Activated CD8-positive, alpha-beta memory T cell treated with anti-CD3 and anti-CD28 coated beads for 48 hours (primary cell): ENCODE results near the gene CFP.

Experiments
- DNase-seq, 3 experiments: peaks; one replicate each; pipeline ENCODE4 v3.0.0-alpha.2; 2020; ENCODE audit warnings: low read depth in 2 of 3, low spot score in 2 of 3

CFP gene

DNA sequence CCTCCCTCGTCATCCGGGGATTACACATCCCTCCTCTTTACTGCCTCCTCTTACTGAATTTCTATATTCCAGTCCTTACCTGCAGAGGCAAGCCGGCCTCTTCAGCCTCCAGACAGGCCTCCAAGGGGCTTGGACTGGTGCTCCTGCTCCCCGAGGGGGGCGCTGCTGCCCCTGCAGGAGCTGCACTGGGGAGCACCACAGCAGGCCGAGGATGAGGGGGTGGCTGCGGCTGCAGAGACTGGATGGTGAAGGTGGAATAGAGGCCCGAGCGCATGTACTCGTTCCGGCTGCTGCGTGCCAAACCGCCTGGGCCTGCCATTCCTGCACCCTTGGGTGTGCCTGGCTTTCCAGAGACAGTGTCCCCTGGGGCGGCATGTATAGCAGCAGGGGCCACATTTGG is 9.1 kb upstream of the CFP start:
- no peak for DNase-seq

DNA sequence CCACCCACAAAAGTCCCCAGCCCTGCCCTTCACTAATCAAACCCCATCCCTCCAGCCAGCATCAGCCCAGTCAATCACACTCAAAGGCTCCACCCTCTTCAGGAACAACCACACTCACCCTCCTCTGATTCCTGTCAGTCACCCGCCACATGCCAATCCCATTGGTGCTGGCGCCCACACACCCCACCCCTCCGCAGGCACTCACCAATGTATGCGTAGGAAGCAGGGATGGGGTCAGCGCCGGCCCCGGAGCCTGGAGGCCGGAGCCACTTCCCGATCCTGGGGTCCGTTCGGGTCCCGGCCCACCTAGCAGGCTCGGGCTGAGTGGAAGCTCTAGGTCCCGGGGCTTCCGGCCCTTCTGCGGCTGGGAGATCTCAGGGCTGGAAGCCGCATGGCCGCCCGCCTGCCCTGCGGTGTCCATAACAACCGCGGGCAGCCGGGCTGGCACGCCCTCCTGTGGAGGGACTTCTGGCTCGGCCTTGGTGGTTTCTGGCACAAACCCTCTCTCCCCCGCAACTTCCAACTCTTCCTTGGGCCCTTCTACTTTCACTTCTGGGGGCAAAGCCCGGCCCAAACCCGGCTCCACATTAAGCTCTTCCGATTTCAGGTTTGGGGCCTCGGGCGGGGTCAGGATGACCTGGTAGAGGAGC is 7.9 kb upstream of the CFP start:
- DNase-seq = no peak

DNA sequence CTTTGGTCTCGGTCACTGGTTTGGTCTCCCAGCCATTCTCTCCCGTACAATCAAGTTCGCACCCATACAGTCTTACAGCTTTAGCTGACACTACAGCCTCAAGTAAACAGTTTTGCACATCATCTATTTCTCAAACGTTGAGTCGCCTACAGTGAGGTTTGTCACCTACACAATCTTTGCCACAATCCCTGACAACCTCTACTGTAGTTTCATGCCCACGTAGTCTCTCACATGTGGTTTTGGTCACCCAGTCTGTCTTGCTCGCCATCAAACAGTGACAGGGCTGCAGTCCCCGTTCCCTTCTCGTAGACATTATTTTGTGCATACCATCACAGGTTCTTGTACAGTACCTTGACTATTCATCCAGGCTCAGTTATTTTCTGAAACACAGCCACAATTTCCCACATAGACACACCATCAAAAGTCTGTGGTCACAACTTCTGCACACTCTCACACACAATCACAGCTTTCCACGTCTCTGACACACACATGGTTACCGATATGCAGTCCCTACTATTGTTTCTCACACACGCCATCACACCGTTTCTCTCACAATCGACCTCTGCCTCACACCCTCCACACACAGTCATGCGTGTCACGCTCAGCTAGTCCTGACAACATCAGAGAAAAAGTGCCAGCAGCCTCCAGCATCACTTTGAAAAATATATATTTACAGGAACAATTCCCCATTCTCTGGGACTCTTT is 5.3 kb upstream of the CFP start:
- no peak for DNase-seq

DNA sequence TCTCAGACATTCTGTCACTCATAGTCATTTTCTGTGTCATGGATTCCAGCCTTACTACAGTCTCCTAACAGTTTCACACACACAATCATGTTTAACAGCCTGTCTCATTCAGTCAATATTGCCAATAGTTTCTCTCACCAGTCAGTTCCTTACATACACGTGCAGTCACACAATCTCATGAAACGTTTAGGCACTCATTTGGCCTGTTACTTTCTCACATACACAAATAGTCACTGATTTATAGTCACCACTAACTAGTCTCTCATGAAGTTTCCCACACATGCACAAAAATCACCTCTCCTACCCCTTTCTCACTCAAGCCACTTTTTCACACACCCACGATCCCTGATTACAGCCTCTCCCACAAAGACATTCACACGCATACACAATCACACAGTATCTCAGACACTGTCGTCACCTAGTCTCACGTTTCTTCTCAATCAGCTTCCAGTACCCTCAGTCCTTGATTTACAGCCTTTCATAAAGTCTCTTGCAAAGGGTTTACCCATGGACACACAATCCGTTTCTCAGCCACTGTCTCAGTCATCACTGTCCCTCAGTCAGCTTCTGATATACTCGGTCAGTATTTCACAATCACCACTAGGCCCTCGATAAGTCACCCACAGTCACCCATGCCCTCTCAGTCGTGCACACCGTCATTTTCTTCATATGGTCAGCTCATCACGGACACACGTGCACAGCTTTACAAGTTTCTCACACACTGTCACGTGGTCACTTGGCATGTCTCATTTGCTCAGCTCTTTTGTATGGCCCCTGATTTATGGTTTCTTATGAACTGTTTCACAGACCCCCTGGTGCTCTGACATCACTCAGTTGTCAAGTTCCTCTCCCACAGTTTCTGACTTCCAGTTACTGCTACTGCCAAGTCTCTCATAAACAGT is 4.2 kb upstream of the CFP start:
- DNase-seq = no peak

DNA sequence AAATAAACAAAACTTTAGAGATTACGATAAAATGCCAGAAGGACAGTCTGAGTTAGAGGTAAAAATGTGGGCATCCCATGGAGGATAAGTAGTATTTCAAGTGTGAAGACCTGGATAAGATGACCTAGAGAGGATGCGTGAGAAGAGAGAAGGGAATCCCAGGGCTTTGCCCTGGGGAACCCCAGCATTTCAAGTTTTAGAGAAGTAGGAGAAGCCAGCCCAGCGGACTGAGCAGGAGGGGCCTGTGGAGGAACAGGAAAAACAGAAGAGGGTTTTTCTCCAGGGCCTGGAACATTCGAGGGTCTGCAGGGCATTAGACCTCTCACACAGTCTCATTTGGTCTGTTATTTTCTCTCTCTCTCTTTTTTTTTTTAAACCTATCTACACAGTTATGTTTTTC is 2.9 kb upstream of the CFP start:
- no peak for DNase-seq

DNA sequence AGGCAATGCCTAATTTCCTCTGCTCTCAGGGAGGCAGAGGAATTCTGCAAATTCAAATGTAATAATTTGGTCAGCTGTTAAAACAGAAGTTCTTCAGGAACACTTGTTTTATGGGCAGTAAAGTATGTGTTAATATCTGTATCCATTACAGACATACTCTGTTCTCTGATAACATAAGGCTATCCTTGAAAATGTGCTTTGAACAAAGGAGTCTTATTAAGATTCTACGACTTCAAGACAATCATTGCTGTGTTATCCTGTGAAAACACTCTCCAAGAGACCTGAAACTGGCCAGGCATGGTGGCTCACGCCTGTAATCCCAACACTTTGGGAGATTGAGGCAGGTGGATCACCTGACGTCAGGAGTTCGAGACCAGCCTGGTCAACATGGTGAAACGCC is 1.9 kb upstream of the CFP start:
- DNase-seq = no peak

DNA sequence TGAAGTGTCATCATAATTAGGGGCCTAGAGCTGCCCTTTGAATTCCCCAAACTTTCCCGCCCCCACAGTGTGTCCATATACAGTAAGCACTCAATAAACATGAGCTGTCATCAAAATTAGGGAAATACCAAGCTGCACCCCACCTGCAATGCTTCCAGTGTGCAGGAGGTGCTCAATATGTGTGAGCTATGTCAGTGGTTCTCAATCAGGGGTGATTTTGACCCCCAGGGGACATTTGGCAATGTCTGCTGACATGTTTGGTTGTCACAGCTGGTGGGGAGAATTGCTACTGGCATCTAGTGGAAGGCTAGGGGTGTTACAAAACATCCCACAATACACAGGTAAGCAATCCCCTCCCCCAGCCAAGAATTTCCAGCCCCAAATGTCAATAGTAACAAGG is 748 bp downstream of the CFP start:
- no peak for DNase-seq

DNA sequence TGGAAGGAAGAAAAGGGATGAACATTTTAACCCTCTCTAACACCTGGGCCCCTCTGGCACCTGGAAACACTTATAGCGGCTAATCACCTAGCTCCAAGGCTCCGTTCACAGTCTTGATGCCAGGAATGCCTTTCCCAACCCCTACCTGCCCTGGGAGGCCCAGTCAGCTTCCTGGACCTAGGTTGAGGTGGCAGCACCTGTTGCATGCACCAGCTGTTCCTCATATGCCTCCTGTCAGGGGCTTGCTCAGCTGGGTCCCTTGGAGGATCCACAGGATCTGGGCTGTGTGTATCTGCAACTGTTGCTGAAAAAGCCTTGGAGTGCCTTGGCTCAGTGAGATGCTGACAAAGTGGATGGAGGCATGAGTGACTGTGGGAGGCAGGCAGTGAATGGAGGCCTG is 4.4 kb downstream of the CFP start:
- no peak for DNase-seq

DNA sequence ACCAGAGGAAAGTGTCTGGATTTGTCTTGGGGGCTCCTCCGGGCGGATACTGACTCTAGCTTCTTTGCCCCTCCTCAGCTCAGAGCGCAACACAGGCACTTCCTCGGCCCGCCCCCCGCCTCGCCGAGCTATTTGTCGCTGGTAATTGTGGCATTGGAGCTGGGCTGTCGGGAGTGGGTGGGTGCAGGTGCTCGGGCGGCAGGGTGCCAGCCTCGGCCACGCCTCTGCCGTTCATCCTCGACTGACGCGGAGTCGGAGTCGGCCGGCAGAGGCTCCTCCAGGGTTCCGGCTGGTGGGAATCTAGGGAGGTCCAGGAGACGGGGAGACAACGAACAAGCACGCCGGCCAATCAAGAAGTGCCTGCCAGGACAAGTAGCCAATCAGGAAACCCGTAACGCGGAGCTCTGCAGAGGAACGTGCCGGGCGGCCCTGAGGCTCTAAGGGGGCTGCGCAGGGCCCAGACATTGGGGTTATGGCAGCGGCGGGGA is 6.1 kb downstream of the CFP start:
- DNase-seq = no peak

DNA sequence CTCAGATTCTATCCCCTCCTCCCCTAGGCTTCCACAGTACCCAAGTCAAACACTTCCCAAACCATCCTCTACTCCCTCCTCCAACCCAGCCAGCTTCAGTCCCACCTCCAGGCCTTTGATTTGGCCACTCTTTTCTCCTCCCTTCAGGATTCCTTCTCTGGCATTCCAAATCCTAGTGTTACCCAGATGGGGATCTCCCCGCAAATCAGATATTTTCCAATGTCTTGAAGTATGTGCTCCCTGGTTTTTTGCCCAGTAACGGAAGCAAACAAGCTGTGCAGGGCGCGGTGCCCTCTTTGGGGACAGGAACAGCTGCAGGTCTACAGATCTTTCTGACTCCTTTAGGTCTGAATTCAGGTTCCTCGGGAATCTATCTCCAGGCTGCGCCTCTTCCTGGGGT is 7.9 kb downstream of the CFP start:
- DNase-seq = no peak

DNA sequence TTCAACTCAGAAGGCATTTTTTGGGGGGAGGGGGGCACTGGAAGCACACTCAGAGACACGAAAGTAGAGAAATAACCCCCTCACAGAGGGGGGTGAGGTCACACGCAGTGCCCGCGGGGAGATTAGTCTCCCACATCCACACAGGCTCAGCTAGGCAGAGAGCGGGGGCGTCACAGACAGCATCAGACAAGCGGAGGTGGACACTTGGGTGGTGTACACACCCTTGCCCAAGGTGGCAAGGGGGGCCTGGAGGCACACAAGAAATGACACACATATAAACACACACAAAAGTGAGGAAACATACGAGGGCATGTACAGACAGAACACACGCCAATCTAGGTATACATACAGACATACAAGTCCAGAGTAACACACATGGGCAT is 9.4 kb downstream of the CFP start:
- DNase-seq = no peak

DNA sequence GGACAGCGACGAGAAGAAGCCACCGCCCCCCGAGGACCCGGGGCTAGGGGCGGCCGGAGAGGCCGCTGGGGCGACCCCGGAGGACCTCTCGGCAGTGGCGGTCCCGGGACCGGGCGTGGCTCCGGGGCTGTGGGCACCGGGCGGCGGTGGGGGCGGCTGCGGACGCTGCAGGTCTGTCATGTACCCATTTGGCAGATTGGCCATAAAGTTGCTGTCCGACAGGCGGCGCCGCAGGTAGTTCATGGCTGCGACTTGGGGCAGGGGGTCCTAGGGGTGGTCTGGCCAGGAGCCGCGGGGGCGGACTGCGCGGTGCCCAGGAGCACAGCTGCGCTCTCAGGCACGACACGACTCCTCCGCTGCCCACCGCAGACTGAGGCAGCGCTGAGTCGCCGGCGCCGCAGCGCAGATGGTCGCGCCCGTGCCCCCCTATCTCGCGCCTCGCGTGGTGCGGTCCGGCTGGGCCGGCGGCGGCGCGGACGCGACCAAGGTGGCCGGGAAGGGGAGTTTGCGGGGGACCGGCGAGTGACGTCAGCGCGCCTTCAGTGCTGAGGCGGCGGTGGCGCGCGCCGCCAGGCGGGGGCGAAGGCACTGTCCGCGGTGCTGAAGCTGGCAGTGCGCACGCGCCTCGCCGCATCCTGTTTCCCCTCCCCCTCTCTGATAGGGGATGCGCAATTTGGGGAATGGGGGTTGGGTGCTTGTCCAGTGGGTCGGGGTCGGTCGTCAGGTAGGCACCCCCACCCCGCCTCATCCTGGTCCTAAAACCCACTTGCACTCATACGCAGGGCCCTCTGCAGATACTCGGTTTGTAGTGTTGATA is 10.0 kb downstream of the CFP start, which contains the start of gene SYN1:
Gene SYN1 (minus strand): TSS at position 372 of the 817 bp plus-strand sequence. CDS start 129 bp downstream, at position 243.
- peak; percentile 29 to 62 (median 44) for DNase-seq

DNA sequence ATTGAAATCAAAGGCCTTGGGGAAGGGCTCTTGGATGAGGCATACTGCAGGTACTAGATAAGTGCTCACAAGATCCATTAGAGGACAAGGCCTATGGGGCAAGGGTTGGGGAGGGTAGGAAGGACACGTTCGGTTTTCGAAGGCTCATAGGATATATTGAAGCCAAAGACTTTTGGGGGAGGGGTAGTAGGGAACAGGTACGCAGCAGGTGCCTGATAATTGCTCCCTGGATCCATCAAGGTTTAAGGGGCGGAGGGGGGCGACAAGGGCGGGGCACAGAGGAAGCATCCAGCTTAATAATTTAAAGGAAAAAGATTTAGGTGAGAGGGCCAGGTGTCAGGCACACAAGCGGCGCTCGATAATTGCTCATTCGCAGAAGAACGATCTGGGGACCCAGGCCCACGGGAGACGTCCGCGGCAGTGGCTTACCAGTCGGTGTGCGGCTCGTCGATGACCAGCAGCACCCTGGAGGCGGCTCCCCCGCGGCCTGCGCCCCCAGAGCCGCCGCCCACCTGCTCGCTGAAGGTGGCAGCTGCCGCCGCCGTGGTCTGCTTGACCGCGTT is 10.7 kb downstream of the CFP start:
- no peak for DNase-seq

DNA sequence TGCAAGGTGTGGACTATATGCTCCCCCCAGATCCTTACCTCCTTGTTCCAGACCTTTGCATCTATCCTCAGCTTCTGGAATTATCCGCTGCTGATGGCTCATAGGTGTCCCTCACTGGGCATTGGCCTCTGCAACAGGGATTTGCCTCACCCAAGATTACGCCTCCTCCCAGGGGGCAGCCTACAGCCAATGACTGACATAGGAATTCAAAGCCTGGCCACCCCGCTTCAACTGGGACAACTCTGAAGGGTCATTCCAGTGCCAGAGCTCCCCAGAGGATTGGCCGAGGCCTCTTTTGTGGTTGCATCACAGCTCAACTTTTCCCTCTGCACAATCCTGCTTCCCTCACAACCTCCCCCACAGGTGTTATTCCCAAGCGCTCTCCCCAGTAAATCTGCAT is 15.1 kb downstream of the CFP start:
- no peak for DNase-seq

DNA sequence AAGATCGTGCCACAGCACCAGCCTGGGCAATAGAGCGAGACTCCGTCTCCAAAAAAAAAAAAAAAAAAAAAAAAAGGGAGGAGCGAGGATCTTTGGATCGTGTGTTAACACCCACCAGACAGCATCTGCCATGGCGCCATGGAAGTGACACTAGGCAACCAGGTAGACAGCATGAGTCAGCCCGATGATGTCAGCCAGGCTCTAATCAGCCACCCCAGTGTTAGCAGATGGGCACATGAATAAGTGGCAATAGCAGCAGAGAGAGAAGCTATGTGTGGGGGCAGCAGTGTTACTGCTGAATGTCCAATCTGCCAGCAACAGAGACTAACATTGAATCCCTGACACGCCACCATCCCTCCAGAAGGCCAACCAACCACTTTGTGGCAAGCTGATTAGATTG is 16.6 kb downstream of the CFP start:
- no peak for DNase-seq

DNA sequence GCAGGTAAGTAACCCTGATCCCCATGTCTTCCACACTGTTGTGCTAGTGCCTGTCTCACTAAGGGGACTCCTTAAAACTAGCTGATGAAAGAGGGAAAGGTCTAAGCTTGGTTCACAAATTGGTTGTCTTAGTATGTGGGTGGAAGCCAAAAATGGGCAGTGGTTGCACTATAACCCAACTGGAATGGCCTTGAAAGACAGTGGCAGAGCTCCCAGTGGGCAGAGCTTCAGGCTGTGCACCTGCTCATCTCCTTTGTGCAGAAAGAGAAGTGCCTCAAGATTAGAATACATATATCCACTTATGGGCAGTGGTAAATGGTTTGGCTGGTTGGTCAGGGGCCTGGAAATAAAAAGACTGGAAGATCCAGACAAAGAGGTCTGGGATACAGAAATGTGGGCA is 17.3 kb downstream of the CFP start:
- no peak for DNase-seq

DNA sequence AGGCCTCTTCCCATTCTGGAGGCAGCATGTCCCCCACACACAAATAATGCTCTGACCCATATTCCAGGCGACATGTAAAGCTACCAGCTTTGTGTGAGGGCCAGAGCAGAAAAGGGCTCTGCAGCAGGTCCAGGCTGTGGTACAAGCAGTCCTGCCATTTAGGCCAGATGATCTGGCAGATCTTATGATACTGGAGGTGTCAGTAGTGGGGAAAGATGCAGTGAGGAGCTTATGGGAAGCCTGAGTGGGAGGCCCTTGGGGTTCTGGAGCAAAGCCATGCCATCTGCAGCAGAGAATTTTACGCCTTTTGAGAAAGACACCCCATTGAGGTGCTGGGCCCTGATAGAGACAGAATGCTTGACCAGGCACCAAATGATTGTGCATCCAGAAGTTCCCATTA is 17.8 kb downstream of the CFP start:
- DNase-seq = no peak

DNA sequence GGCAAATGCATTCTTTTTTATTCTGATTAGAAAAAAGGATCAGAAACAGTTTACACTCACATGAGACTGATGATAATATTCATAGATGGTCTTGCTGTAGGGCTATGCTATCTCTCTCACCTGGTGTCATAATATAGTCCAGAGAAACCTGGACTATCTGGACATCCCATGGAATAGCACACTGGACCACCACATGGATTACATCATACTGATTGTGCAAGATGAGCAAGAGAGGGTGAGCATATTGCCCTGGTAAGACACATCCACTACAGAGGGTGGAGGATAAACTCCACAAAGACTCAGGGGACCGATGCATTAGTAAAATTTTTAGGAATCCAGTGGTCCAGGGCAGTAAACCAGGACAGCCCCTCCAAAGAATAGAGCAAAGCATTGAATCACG is 18.2 kb downstream of the CFP start:
- DNase-seq = no peak

DNA sequence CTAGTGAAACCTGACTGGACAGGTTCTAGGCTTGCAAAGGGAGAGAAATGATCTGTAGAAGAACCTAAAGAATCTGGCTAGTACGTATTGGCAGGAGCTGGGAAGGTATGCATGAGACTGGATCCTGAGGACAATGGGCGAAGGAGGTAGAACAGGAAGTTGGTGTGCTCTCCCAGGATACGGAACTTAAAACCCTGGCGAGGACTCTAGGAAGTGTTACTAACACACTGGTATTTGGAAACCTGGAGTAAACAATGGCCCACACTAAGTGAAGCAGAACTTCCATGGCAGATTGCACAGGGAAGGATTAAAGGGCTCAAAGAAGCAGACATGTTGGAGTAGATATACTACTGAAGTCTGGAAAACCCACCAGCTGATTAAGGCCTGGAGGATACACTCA is 19.2 kb downstream of the CFP start:
- no peak for DNase-seq

DNA sequence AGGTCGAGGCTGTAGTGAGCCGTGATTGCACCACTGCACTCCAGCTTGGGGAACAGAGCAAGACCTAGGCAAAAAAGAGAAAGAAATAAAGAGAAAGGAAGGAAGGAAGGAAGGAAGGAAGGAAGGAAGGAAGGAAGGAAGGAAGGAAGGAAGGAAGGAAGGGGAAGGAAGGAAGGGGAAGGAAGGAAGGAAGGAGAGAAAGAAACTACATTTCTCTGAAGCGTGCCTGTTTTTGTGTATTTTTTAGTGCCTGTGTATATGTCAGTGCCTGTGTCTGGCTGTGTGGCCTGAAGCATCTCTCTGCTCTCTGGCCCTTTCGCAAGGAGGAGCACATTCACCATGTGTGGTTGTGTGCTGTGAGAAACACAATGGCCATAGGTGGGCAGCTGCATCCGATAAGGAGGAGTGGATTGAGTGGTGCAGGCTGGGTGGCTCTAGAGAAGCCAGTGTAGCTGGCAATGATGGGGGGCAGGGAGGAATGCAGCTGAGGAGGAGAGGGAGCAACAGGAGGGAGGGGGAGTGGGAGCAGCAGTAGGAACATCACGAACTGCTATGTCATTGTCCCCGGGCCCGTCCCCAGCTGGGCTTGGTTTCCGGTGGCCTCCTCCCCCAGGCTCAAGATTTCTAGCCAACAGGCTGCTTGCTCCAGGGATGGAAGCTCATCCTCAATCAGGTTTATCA is 21.5 kb downstream of the CFP start:
- no peak for DNase-seq
